ENCODE measurements around the gene JARID2. TPM values are rescaled to one million over a fixed set of nuclear protein-coding genes. Genes with fewer than 3 reads are reported as not detected.

JARID2 gene
- total and polyA plus RNA-seq, 9 of the 15 experiments (the other 6 are each of a cell fraction or from before 2014, with no cell fraction given), result 5.0 to 29.0 (median 15.6) TPM

DNA sequence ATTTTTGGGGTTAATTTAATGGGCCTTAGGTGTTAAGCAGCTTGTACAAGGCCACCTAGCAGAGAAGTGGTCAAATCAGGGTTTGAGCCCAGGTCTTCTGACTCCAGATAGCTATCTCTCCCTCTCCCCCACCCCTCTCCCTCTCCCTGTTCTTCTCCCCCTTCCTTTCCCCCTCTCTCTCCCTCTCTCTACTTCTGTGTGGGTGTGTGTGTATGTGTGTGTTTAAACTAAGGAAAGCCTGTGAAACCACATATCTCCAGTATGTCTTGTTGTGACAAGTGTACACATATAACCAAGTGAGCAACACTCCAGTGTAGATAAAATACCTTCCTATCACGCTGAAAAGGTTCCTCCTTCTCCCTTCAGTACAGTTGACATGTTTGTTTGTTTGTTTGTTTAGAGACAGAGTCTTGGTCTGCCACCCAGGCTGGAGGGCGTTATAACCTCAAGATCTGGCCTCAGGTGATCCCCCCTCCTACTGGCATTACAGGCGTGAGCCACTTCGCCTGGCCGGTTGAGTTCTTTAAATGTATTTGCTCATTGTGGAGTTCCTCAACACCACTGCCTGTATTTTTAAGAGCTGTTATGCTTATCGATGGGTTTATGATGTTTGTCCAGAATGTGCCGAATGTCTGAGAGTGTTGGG lies 140.4 kb downstream of the JARID2 start (continued):
- TF ChIP-seq, protein P1, sequence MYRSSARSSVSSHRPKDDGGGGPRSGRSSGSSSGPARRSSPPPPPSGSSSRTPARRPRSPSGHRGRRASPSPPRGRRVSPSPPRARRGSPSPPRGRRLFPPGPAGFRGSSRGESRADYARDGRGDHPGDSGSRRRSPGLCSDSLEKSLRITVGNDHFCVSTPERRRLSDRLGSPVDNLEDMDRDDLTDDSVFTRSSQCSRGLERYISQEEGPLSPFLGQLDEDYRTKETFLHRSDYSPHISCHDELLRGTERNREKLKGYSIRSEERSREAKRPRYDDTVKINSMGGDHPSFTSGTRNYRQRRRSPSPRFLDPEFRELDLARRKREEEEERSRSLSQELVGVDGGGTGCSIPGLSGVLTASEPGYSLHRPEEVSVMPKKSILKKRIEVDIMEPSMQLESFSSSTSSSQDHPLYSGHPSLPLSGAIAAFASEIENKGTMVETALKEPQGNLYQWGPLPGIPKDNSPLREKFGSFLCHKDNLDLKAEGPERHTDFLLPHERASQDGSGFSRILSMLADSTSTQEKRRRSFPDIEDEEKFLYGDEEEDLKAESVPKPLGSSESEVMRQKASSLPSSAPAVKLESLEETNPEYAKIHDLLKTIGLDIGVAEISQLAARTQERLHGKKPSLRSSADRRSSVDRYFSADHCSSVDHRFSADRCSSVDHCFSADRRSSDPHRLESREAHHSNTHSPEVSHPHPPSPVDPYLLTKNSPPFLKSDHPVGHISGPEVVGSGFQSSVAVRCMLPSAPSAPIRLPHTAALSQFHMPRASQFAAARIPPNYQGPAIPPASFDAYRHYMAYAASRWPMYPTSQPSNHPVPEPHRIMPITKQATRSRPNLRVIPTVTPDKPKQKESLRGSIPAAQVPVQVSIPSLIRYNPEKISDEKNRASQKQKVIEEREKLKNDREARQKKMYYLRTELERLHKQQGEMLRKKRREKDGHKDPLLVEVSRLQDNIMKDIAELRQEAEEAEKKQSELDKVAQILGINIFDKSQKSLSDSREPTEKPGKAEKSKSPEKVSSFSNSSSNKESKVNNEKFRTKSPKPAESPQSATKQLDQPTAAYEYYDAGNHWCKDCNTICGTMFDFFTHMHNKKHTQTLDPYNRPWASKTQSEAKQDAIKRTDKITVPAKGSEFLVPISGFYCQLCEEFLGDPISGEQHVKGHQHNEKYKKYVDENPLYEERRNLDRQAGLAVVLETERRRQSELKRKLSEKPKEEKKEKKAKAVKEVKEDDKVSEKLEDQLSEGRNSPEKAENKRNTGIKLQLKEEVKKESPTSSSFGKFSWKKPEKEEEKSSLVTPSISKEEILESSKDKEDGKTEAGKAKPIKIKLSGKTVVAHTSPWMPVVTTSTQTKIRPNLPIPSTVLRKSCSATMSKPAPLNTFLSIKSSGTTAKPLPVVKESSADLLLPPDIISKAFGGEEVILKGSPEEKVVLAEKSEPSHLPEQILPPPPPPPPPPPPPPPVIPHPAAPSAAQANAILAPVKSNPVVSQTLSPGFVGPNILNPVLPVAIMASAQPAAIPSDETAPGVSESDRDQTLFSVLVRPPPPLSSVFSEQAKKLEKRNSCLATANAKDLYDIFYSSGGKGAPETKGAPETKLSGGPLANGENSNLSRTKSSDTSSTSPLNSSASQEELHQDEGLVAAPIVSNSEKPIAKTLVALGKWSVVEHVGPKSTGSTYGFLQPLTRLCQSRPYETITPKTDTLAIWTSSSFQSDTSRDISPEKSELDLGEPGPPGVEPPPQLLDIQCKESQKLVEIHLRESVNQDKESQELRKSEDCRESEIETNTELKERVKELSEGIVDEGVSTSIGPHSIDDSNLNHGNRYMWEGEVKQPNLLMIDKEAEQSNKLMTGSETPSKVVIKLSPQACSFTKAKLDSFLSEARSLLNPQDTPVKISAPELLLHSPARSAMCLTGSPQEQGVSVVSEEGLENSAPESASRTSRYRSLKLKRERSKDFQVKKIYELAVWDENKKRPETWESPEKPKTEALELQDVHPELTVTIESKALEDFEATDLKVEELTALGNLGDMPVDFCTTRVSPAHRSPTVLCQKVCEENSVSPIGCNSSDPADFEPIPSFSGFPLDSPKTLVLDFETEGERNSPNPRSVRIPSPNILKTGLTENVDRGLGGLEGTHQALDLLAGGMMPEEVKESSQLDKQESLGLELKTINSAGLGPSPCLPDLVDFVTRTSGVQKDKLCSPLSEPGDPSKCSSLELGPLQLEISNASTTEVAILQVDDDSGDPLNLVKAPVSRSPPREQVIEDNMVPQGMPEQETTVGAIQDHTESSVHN (IDR thresholded peaks at IDR 0.05; ENCODE audit: borderline replicate concordance in 1 of 2, low read depth in 1 of 2), result no peak
- TF ChIP-seq SRF (CRISPR knock-in tag; IDR thresholded peaks at IDR 0.05), result no peak
- no peak for TF ChIP-seq SMARCA4 (IDR thresholded peaks at IDR 0.05)
- TF ChIP-seq POLR2H (tag; IDR thresholded peaks at IDR 0.05; ENCODE audit: low read depth), result no peak
- no peak for TF ChIP-seq THRAP3 (IDR thresholded peaks at IDR 0.05; ENCODE audit: borderline replicate concordance)
- TF ChIP-seq, protein P2, sequence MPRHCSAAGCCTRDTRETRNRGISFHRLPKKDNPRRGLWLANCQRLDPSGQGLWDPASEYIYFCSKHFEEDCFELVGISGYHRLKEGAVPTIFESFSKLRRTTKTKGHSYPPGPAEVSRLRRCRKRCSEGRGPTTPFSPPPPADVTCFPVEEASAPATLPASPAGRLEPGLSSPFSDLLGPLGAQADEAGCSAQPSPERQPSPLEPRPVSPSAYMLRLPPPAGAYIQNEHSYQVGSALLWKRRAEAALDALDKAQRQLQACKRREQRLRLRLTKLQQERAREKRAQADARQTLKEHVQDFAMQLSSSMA (CRISPR knock-in tag; IDR thresholded peaks at IDR 0.05), result no peak
- no peak for TF ChIP-seq MTA3 (IDR thresholded peaks at IDR 0.05; ENCODE audit: borderline replicate concordance)
- TF ChIP-seq GABPA (tag; conservative IDR thresholded peaks at IDR 0.05; ENCODE audit: low read depth), result no peak
- TF ChIP-seq SMAD3 (CRISPR knock-in tag; conservative IDR thresholded peaks at IDR 0.05), result no peak
- no peak for TF ChIP-seq SPI1 (IDR thresholded peaks at IDR 0.05; ENCODE audit: borderline replicate concordance, low read depth, low read length)
- no peak for TF ChIP-seq KDM4B (IDR thresholded peaks at IDR 0.05; ENCODE audit: borderline replicate concordance in 2 of 2, low read depth in 1 of 2)
- TF ChIP-seq, protein P3, sequence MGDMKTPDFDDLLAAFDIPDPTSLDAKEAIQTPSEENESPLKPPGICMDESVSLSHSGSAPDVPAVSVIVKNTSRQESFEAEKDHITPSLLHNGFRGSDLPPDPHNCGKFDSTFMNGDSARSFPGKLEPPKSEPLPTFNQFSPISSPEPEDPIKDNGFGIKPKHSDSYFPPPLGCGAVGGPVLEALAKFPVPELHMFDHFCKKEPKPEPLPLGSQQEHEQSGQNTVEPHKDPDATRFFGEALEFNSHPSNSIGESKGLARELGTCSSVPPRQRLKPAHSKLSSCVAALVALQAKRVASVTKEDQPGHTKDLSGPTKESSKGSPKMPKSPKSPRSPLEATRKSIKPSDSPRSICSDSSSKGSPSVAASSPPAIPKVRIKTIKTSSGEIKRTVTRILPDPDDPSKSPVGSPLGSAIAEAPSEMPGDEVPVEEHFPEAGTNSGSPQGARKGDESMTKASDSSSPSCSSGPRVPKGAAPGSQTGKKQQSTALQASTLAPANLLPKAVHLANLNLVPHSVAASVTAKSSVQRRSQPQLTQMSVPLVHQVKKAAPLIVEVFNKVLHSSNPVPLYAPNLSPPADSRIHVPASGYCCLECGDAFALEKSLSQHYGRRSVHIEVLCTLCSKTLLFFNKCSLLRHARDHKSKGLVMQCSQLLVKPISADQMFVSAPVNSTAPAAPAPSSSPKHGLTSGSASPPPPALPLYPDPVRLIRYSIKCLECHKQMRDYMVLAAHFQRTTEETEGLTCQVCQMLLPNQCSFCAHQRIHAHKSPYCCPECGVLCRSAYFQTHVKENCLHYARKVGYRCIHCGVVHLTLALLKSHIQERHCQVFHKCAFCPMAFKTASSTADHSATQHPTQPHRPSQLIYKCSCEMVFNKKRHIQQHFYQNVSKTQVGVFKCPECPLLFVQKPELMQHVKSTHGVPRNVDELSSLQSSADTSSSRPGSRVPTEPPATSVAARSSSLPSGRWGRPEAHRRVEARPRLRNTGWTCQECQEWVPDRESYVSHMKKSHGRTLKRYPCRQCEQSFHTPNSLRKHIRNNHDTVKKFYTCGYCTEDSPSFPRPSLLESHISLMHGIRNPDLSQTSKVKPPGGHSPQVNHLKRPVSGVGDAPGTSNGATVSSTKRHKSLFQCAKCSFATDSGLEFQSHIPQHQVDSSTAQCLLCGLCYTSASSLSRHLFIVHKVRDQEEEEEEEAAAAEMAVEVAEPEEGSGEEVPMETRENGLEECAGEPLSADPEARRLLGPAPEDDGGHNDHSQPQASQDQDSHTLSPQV (IDR thresholded peaks at IDR 0.05), result no peak
- no peak for TF ChIP-seq OTX1 (CRISPR knock-in tag; IDR thresholded peaks at IDR 0.05)
- no peak for TF ChIP-seq HDGF (IDR thresholded peaks at IDR 0.05)
- no peak for TF ChIP-seq MXI1 (IDR thresholded peaks at IDR 0.05; ENCODE audit: low read depth, low read length)
- TF ChIP-seq ZNF780A (CRISPR knock-in tag; IDR thresholded peaks at IDR 0.05), result no peak

All from K562 (cell line).